Keratinocyte (primary cell): ENCODE measurements around the gene CNOT6. TPM values are rescaled to one million over a fixed set of nuclear protein-coding genes. Genes with fewer than 3 reads are reported as not detected.

Experiments
- DNase-seq: peaks from one replicate; pipeline ENCODE4 v3.0.0-alpha.2; 2011; ENCODE audit warnings: low read depth, missing footprints, low spot score
- FAIRE-seq: peaks from 2 replicates; lab custom pipeline; 2011; peaks lifted over from hg19 to GRCh38; lab: Jason Lieb, UNC
- H2AFZ ChIP-seq: 2 replicates; pipeline ENCODE4 v1.6.0; 2012; ENCODE audit warnings: low read length, control low read depth, inconsistent platforms; ENCODE audit not compliant: control insufficient read depth
- H3K27ac ChIP-seq: 2 replicates; pipeline ENCODE4 v1.5.1; 2011; ENCODE audit warnings: low read length; ENCODE audit not compliant: control insufficient read depth, insufficient read depth
- H3K27me3 ChIP-seq: 3 replicates; pipeline ENCODE4 v1.6.0; 2011; ENCODE audit warnings: low read length; ENCODE audit not compliant: control insufficient read depth, insufficient read depth; ENCODE audit errors: extremely low read depth
- H3K36me3 ChIP-seq, 2 experiments: 2 replicates in 1 of 2; 3 replicates in 1 of 2; pipeline ENCODE4 v1.5.1; 2011; ENCODE audit warnings: low read length in 2 of 2, mild to moderate bottlenecking in 1 of 2; ENCODE audit not compliant: control insufficient read depth in 2 of 2, insufficient read depth in 2 of 2; ENCODE audit errors: extremely low read depth in 1 of 2
- H3K4me1 ChIP-seq: 3 replicates; pipeline ENCODE4 v1.5.1; 2011; ENCODE audit warnings: low read length; ENCODE audit not compliant: control insufficient read depth, insufficient read depth; ENCODE audit errors: extremely low read depth
- H3K4me2 ChIP-seq: 3 replicates; pipeline ENCODE4 v1.6.0; 2011; ENCODE audit warnings: low read depth, low read length; ENCODE audit not compliant: control insufficient read depth, insufficient read depth; ENCODE audit errors: extremely low read depth
- H3K4me3 ChIP-seq, 3 experiments: fragments of 200-600 bp in 1 of 3; sonication (generic) in 1 of 3; 2 replicates in 2 of 3; 3 replicates in 1 of 3; pipeline ENCODE4 v1.5.1; 2011 to 2016; ENCODE audit warnings: low read length in 3 of 3, mild to moderate bottlenecking in 3 of 3, control low read depth in 2 of 3, inconsistent platforms in 1 of 3, low read depth in 1 of 3, mixed read lengths in 1 of 3, mixed run types in 1 of 3, moderate library complexity in 1 of 3; ENCODE audit not compliant: control insufficient read depth in 2 of 3, insufficient read depth in 2 of 3; ENCODE audit errors: extremely low read depth in 1 of 3
- H3K79me2 ChIP-seq: 2 replicates; pipeline ENCODE4 v1.6.0; 2012; ENCODE audit warnings: low read length; ENCODE audit not compliant: control insufficient read depth, insufficient read depth
- H3K9ac ChIP-seq: 3 replicates; pipeline ENCODE4 v1.6.0; 2011; ENCODE audit warnings: low read length; ENCODE audit not compliant: control insufficient read depth, insufficient read depth; ENCODE audit errors: extremely low read depth
- H3K9me1 ChIP-seq: 3 replicates; pipeline ENCODE4 v1.6.0; 2011; ENCODE audit warnings: low read length; ENCODE audit not compliant: control insufficient read depth, insufficient read depth; ENCODE audit errors: extremely low read depth
- H3K9me3 ChIP-seq: 2 replicates; pipeline ENCODE4 v1.5.1; 2012; ENCODE audit warnings: low read depth, low read length; ENCODE audit not compliant: control insufficient read depth
- H4K20me1 ChIP-seq: 3 replicates; pipeline ENCODE4 v1.6.0; 2011; ENCODE audit warnings: low read length; ENCODE audit not compliant: control insufficient read depth, insufficient read depth; ENCODE audit errors: extremely low read depth
- EZH2 ChIP-seq: IDR thresholded peaks from one replicate; pipeline ENCODE4 v1.6.1; 2012; ENCODE audit warnings: inconsistent platforms, mild to moderate bottlenecking, low read length, moderate library complexity
- dilution Hi-C: fragments of 300-500 bp; cut with MboI; formaldehyde crosslinking; loops from one replicate; pipeline ENCODE4 v1.7.0; 2020; ENCODE audit warnings: low sequenced_read_pairs; ENCODE audit not compliant: extremely low pct_ligation_motif_present
- polyA plus RNA-seq, 5 experiments: library from polyadenylated mRNA; depleted of rRNA in 3 of 5; stranded (reverse) in 3 of 5; stranded (forward) in 1 of 5; unstranded in 1 of 5; fragments of >200 nt; gene quantifications; 1 replicate in 1 of 5; 2 replicates in 3 of 5; 3 replicates in 1 of 5; pipeline versions ENCODE4 v1.2.1 to v1.2.3, GENCODE V29; 2011 to 2012; ENCODE audit warnings: missing spikeins in 2 of 5, low read depth in 1 of 5, low replicate concordance in 1 of 5
- TF ChIP-seq, protein P1 (sequence below), 3 experiments: IDR thresholded peaks in 1 of 3; conservative IDR thresholded peaks in 1 of 3; optimal IDR thresholded peaks in 1 of 3; 2 replicates in 2 of 3; 3 replicates in 1 of 3; pipeline versions ENCODE3 to v1.5.1; 2011; ENCODE audit warnings: low read length in 3 of 3, mild to moderate bottlenecking in 3 of 3, moderate library complexity in 2 of 3, control low read depth in 1 of 3, inconsistent platforms in 1 of 3; ENCODE audit not compliant: insufficient read depth in 2 of 3; ENCODE audit errors: extremely low read depth in 1 of 3

CNOT6 gene
- polyA plus RNA-seq, 1 donor (not counting 4 experiments of a cell fraction or from before 2014, with no cell fraction given), result 29.7 TPM

DNA sequence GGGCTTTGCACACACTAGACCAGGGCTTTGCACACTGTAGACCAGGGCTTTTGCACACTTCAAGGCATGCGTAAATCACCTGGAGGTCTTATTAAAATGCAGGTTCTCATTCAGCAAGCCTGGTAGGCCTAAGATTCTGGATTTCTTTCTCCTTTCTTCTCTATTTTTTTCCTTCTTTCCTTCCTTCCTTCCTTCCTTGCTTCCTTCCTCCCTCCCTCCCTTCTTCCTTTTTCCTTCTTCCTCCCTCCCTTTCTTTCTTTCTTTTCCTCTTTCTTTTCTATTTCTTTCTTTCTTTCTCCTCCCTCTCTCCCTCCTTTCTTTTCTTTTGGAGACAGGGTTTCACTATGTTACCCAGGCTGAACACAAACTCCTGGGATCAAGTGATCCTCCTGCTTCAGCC is 24.3 kb upstream of the CNOT6 start:
- dilution Hi-C loops, result no loop called here

DNA sequence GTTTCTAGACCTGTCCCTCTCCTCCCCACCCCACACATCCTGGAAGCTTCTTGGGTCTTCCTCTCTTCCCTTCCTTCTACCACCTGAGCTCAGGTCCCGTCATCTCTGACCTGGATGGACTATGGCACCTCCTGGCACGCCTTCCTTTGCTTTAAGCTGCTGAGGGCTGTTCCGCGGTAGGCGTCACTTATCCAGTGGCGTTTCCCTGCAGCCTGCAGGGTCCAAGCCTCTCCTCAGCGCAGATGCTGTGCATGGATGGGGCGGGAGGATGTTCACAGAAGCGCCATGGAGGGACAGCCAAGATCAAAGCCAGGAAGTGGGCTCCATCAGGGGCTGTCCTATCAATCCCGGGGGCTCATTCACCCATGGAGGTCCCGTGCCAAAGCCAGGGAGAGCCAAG is 23.8 kb upstream of the CNOT6 start:
- Histone ChIP-seq H4K20me1 (no peaks in the 10 kb centered on the region), H3K4me1 (peaks cover 5% of the 10 kb centered on the region), H3K4me3 (no peak overlapping the region), H3K27me3 (peaks cover 5% of the 10 kb centered on the region), H3K4me2 (no peak overlapping the region), H2AFZ (no peak overlapping the region), H3K9me1 (no peaks in the 10 kb centered on the region), H3K9ac (no peak overlapping the region), H3K9me3 (no peaks in the 10 kb centered on the region), H3K36me3 (no peaks in the 10 kb centered on the region), H3K27ac (no peak overlapping the region), H3K79me2 (no peaks in the 10 kb centered on the region)
- dilution Hi-C loops, result no loop called here
- FAIRE-seq (no peak), DNase-seq (no peak)
- TF ChIP-seq EZH2, result no peak
- TF ChIP-seq, protein P1, sequence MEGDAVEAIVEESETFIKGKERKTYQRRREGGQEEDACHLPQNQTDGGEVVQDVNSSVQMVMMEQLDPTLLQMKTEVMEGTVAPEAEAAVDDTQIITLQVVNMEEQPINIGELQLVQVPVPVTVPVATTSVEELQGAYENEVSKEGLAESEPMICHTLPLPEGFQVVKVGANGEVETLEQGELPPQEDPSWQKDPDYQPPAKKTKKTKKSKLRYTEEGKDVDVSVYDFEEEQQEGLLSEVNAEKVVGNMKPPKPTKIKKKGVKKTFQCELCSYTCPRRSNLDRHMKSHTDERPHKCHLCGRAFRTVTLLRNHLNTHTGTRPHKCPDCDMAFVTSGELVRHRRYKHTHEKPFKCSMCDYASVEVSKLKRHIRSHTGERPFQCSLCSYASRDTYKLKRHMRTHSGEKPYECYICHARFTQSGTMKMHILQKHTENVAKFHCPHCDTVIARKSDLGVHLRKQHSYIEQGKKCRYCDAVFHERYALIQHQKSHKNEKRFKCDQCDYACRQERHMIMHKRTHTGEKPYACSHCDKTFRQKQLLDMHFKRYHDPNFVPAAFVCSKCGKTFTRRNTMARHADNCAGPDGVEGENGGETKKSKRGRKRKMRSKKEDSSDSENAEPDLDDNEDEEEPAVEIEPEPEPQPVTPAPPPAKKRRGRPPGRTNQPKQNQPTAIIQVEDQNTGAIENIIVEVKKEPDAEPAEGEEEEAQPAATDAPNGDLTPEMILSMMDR (optimal IDR thresholded peaks at IDR 0.05 in 1 of 3, IDR thresholded peaks at IDR 0.05 in 1 of 3, conservative IDR thresholded peaks at IDR 0.05 in 1 of 3; ENCODE audit: extremely low read depth in 1 of 3, insufficient read depth in 2 of 3, low read length in 3 of 3), result no peak

More for the DNA sequence above, 24.3 kb upstream of the CNOT6 start:
- no peaks in the 10 kb centered on the region for H3K9me3 ChIP-seq
- no peak for DNase-seq
- no peak overlapping the region for H3K4me3 ChIP-seq
- FAIRE-seq, result no peak
- no peak overlapping the region for H3K4me2 ChIP-seq
- no peaks in the 10 kb centered on the region for H3K79me2 ChIP-seq
- H3K9me1 ChIP-seq, result no peaks in the 10 kb centered on the region
- H4K20me1 ChIP-seq, result no peaks in the 10 kb centered on the region
- H3K27me3 ChIP-seq, result peaks cover 5% of the 10 kb centered on the region
- H3K27ac ChIP-seq, result no peak overlapping the region
- H3K36me3 ChIP-seq, result no peaks in the 10 kb centered on the region
- H3K9ac ChIP-seq, result no peak overlapping the region
- peaks cover 5% of the 10 kb centered on the region for H3K4me1 ChIP-seq
- no peak for TF ChIP-seq EZH2
- TF ChIP-seq, protein P1 (optimal IDR thresholded peaks at IDR 0.05 in 1 of 3, IDR thresholded peaks at IDR 0.05 in 1 of 3, conservative IDR thresholded peaks at IDR 0.05 in 1 of 3; ENCODE audit: extremely low read depth in 1 of 3, insufficient read depth in 2 of 3, low read length in 3 of 3), result no peak
- H2AFZ ChIP-seq, result no peak overlapping the region
